K562 (cell line): ENCODE measurements around the gene SHB.

ENCODE experiments used
- CHD1 ChIP-seq: fragments of 200-600 bp; sonication (generic); IDR thresholded peaks from one replicate; pipeline ENCODE4 v1.6.1; 2012; ENCODE audit warnings: mild to moderate bottlenecking, moderate library complexity, low read length, inconsistent platforms
- GABPA ChIP-seq: fragments of 200-800 bp; sonication (Bioruptor generic); conservative IDR thresholded peaks from 2 replicates; pipeline ENCODE4 v1.6.1; 2016; ENCODE audit warnings: low read depth, missing genetic modification characterization, missing compliant biosample characterization
- SETDB1 ChIP-seq: IDR thresholded peaks from one replicate; pipeline ENCODE4 v1.6.1; 2012; ENCODE audit warnings: low read length, control low read depth, inconsistent platforms
- SP2 ChIP-seq: IDR thresholded peaks from 2 replicates; pipeline ENCODE4 v1.6.1; 2011; ENCODE audit warnings: mild to moderate bottlenecking, low read depth, low read length, moderate library complexity; ENCODE audit not compliant: poor library complexity, severe bottlenecking; ENCODE audit errors: extremely low read depth
- TAL1 ChIP-seq: fragments of 450-650 bp; IDR thresholded peaks from 2 replicates; pipeline ENCODE4 v1.6.1; 2016; ENCODE audit warnings: mild to moderate bottlenecking
- TF ChIP-seq, protein P1 (sequence below), 3 experiments: IDR thresholded peaks in 2 of 3; conservative IDR thresholded peaks in 1 of 3; 2 replicates each; pipeline ENCODE4 v1.5.1; 2011 to 2012; ENCODE audit warnings: low read length in 3 of 3, mild to moderate bottlenecking in 3 of 3, control low read depth in 2 of 3, improper control_type of control experiment in 1 of 3, inconsistent platforms in 1 of 3, low read depth in 1 of 3, mixed read lengths in 1 of 3, moderate library complexity in 1 of 3; ENCODE audit not compliant: insufficient read depth in 2 of 3

DNA sequence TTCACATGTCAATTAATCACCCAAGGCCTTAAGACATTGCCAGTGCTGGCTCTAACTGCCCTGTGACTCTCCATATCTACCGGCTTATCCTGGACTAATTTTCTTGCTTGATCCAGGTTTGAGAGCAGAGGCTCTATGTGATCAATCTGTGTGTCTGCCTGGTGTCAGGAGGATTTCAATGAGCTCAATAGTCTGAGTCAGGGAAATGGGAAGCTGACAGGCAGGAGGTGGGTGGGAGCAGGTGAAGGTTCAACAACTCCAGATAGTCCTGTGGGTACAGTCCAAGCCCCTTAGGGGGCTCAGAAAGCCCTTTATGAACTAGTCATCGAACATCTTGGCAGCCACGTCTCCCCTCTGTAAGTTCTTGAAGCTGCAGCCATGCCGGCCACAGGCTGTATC lies 72.2 kb downstream of the SHB start:
- no peak for TF ChIP-seq CHD1
- no peak for TF ChIP-seq SP2
- no peak for TF ChIP-seq TAL1
- TF ChIP-seq GABPA (tag), result no peak
- TF ChIP-seq, protein P1, sequence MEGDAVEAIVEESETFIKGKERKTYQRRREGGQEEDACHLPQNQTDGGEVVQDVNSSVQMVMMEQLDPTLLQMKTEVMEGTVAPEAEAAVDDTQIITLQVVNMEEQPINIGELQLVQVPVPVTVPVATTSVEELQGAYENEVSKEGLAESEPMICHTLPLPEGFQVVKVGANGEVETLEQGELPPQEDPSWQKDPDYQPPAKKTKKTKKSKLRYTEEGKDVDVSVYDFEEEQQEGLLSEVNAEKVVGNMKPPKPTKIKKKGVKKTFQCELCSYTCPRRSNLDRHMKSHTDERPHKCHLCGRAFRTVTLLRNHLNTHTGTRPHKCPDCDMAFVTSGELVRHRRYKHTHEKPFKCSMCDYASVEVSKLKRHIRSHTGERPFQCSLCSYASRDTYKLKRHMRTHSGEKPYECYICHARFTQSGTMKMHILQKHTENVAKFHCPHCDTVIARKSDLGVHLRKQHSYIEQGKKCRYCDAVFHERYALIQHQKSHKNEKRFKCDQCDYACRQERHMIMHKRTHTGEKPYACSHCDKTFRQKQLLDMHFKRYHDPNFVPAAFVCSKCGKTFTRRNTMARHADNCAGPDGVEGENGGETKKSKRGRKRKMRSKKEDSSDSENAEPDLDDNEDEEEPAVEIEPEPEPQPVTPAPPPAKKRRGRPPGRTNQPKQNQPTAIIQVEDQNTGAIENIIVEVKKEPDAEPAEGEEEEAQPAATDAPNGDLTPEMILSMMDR (IDR thresholded peaks at IDR 0.05 in 2 of 3, conservative IDR thresholded peaks at IDR 0.05 in 1 of 3; ENCODE audit: insufficient read depth in 2 of 3, low read depth in 1 of 3, low read length in 3 of 3), result no peak
- TF ChIP-seq SETDB1, result no peak
